ENCODE results near the gene MAP3K9.

- TF ChIP-seq, protein P1, sequence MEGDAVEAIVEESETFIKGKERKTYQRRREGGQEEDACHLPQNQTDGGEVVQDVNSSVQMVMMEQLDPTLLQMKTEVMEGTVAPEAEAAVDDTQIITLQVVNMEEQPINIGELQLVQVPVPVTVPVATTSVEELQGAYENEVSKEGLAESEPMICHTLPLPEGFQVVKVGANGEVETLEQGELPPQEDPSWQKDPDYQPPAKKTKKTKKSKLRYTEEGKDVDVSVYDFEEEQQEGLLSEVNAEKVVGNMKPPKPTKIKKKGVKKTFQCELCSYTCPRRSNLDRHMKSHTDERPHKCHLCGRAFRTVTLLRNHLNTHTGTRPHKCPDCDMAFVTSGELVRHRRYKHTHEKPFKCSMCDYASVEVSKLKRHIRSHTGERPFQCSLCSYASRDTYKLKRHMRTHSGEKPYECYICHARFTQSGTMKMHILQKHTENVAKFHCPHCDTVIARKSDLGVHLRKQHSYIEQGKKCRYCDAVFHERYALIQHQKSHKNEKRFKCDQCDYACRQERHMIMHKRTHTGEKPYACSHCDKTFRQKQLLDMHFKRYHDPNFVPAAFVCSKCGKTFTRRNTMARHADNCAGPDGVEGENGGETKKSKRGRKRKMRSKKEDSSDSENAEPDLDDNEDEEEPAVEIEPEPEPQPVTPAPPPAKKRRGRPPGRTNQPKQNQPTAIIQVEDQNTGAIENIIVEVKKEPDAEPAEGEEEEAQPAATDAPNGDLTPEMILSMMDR (conservative IDR thresholded peaks at IDR 0.05; ENCODE audit: low read length) = no peak
- TF ChIP-seq EZH2phosphoT487 (IDR thresholded peaks at IDR 0.05; ENCODE audit: borderline replicate concordance) = no peak
Observed at GRCh38 chr14:70696026-70696425, 113.3 kb downstream of the MAP3K9 start.

Measured in Loucy (cell line).